Effector memory CD8-positive, alpha-beta T cell (primary cell): ENCODE data around the gene LENG1.
A peak's percentile ranks its signal among the peaks of the same experiment; 100 is the strongest.

Experiments used
- ATAC-seq: fragments of 150-1000 bp; cut with Tn5 transposase; replicated peaks from 2 replicates; pipeline ENCODE4 v1.10.0; 2021; ENCODE audit warnings: mild to moderate bottlenecking, moderate library complexity
- DNase-seq, 3 experiments: peaks; one replicate each; pipeline ENCODE4 v3.0.0; 2021
- H3K27ac Mint-ChIP-seq, 2 donors: one replicate each; pipeline ENCODE4 v1.8.0; 2022; ENCODE audit warnings: mild to moderate bottlenecking in 2 of 2, mixed read lengths in 2 of 2, moderate library complexity in 2 of 2
- H3K27me3 Mint-ChIP-seq, 2 donors: one replicate each; pipeline ENCODE4 v1.8.0; 2022; ENCODE audit warnings: mixed read lengths in 2 of 2
- H3K36me3 Mint-ChIP-seq: one replicate; pipeline ENCODE4 v1.8.0; 2022; ENCODE audit warnings: mild to moderate bottlenecking, moderate library complexity, mixed read lengths; ENCODE audit not compliant: insufficient read depth
- H3K4me1 Mint-ChIP-seq, 2 donors: one replicate each; pipeline ENCODE4 v1.8.0; 2022; ENCODE audit warnings: low read depth in 2 of 2, mixed read lengths in 2 of 2
- H3K4me3 Mint-ChIP-seq, 2 donors: one replicate each; pipeline ENCODE4 v1.8.0; 2022; ENCODE audit warnings: mild to moderate bottlenecking in 2 of 2, mixed read lengths in 2 of 2, moderate library complexity in 2 of 2
- H3K9me3 Mint-ChIP-seq, 2 donors: one replicate each; pipeline ENCODE4 v1.8.0; 2022; ENCODE audit warnings: mixed read lengths in 2 of 2

Gene LENG1

GRCh38 chr19:54153731-54154326 lies 5.7 kb downstream of the LENG1 start:
- Mint-ChIP-seq H3K27ac (peak overlapping the region in 1 of 2 donors; percentile 41), H3K4me3 (no peak overlapping the region), H3K27me3 (no peaks in the 10 kb centered on the region), H3K4me1 (peaks cover 29 to 32% of the 10 kb centered on the region in 2 donors), H3K9me3 (no peaks in the 10 kb centered on the region), H3K36me3 (peaks cover 69% of the 10 kb centered on the region)
- no peak for ATAC-seq
- no peak for DNase-seq

- no peak overlapping the region for H3K4me3 Mint-ChIP-seq
- peaks cover 21 to 24% of the 10 kb centered on the region in 2 donors for H3K4me1 Mint-ChIP-seq
- no peaks in the 10 kb centered on the region for H3K27me3 Mint-ChIP-seq
- DNase-seq (no peak), ATAC-seq (no peak)
- H3K27ac Mint-ChIP-seq = peak overlapping the region in 1 of 2 donors; percentile 41
- peaks cover 65% of the 10 kb centered on the region for H3K36me3 Mint-ChIP-seq
- no peaks in the 10 kb centered on the region for H3K9me3 Mint-ChIP-seq
These were observed 6.5 kb downstream of the LENG1 start for GRCh38 chr19:54152878-54153524.

DNA sequence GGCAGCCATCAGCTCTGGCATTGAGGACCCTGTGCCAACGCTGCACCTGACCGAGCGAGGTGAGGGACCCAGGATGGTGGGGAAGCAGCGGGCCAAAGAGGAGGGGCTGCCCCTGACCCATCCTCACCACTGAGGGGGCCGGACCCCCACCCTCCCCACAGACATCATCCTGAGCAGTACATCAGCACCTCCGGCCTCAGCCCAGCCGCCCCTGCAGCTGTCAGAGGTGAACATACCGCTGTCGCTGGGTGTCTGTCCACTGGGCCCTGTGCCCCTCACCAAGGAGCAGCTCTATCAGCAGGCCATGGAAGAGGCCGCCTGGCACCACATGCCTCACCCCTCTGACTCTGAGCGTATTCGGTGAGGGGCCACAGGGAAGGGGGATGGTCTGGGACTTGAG lies 7.3 kb downstream of the LENG1 start:
- no peaks in the 10 kb centered on the region for H3K9me3 Mint-ChIP-seq
- peaks cover 21 to 23% of the 10 kb centered on the region in 2 donors for H3K4me1 Mint-ChIP-seq
- DNase-seq (no peak), ATAC-seq (no peak)
- peaks cover 63% of the 10 kb centered on the region for H3K36me3 Mint-ChIP-seq
- no peaks in the 10 kb centered on the region for H3K27me3 Mint-ChIP-seq
- H3K4me3 Mint-ChIP-seq = no peak overlapping the region
- H3K27ac Mint-ChIP-seq = peak overlapping the region in 1 of 2 donors; percentile 41

DNA sequence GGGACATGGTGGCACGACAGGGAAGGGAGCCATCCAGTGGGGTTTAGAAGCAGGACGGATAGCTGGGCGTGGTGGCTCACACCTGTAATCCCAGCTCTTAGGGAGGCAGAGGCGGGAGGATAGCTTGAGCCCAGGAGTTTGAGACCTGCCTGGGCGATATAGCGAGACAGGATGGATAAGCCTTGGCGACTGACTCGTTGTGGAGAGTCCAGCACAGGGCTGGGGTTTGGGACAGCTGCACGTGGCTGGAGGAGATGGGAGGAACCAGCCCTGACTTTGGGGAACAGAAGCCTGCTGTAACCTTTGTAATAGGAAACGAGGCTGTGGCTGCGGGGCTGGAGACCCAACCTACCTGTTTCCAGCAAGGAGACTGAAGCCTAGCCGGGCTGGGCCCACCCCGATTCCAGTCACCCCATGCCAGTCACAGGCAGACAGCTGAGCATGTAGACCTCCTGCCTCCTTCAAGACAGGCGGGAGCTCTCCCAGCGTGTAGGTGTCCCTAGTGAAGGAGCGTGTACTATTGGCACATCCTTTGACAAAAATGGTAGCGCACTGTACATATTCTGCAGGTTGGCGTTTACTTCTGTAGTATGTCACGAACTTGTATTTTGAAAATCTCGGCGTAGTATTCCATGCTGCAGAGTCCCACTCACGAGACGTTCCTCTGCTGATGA lies 8.0 kb downstream of the LENG1 start:
- no peak overlapping the region for H3K4me3 Mint-ChIP-seq
- H3K9me3 Mint-ChIP-seq = no peaks in the 10 kb centered on the region
- H3K27me3 Mint-ChIP-seq = no peaks in the 10 kb centered on the region
- peaks cover 60% of the 10 kb centered on the region for H3K36me3 Mint-ChIP-seq
- H3K4me1 Mint-ChIP-seq = peaks cover 16 to 18% of the 10 kb centered on the region in 2 donors
- ATAC-seq = no peak
- DNase-seq = no peak
- peak overlapping the region in 1 of 2 donors; percentile 84 for H3K27ac Mint-ChIP-seq

GRCh38 chr19:54149021-54149812 lies 10.3 kb downstream of the LENG1 start:
- no peaks in the 10 kb centered on the region for H3K27me3 Mint-ChIP-seq
- H3K9me3 Mint-ChIP-seq = no peaks in the 10 kb centered on the region
- peaks cover 54% of the 10 kb centered on the region for H3K36me3 Mint-ChIP-seq
- ATAC-seq (no peak), DNase-seq (no peak)
- peaks cover 7 to 12% of the 10 kb centered on the region in 2 donors for H3K4me1 Mint-ChIP-seq
- no peak overlapping the region for H3K4me3 Mint-ChIP-seq
- H3K27ac Mint-ChIP-seq = peak overlapping the region; percentile 33 to 78

DNA sequence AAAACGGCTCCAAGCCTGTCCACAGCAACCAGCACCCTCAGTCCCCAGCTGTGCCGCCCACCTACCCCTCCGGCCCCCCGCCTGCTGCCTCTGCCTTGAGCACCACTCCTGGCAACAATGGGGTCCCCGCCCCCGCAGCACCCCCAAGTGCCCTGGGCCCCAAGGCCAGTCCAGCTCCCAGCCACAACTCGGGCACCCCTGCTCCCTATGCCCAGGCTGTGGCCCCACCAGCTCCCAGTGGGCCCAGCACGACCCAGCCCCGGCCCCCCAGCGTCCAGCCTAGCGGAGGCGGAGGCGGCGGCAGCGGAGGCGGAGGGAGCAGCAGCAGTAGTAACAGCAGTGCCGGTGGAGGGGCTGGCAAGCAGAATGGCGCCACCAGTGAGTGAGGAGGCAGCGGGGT lies 11.4 kb downstream of the LENG1 start:
- ATAC-seq = no peak
- DNase-seq = no peak
- Mint-ChIP-seq H3K4me1 (peaks cover 7 to 8% of the 10 kb centered on the region in 2 donors), H3K27ac (peak overlapping the region; percentile 35 to 78), H3K9me3 (no peaks in the 10 kb centered on the region), H3K27me3 (no peaks in the 10 kb centered on the region), H3K36me3 (peaks cover 54% of the 10 kb centered on the region), H3K4me3 (no peak overlapping the region)

GRCh38 chr19:54147676-54148075 lies 11.8 kb downstream of the LENG1 start:
- Mint-ChIP-seq H3K27me3 (no peaks in the 10 kb centered on the region), H3K27ac (peak overlapping the region in 1 of 2 donors; percentile 35), H3K36me3 (peaks cover 57% of the 10 kb centered on the region), H3K9me3 (no peaks in the 10 kb centered on the region), H3K4me3 (no peak overlapping the region), H3K4me1 (peaks cover 7% of the 10 kb centered on the region in 2 donors)
- DNase-seq (no peak), ATAC-seq (no peak)

DNA sequence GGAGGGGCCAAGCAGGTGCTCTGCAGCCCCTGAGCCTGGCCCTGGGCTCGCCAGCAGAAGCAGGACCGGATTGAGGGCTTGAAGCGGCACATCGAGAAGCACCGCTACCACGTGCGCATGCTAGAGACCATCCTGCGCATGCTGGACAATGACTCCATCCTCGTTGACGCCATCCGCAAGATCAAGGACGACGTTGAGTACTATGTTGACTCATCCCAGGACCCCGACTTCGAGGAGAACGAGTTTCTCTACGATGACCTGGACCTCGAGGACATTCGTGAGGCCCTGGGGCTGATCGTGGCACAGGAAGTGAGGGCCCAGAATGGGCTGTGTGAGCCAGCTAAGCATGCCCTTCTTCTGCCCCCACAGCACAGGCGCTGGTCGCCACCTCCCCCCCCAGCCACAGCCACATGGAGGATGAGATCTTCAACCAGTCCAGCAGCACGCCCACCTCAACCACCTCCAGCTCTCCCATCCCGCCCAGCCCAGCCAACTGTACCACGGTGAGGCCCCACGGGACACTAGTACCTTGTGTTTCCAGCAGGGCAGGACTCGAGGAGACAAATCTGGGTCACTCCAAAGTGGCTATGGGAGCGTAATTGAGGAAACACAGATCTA lies 13.9 kb downstream of the LENG1 start:
- no peak overlapping the region for H3K27ac Mint-ChIP-seq
- no peak for ATAC-seq
- no peaks in the 10 kb centered on the region for H3K27me3 Mint-ChIP-seq
- peaks cover 58% of the 10 kb centered on the region for H3K36me3 Mint-ChIP-seq
- peaks cover 15 to 18% of the 10 kb centered on the region in 2 donors for H3K4me1 Mint-ChIP-seq
- H3K4me3 Mint-ChIP-seq = no peak overlapping the region
- DNase-seq = no peak
- H3K9me3 Mint-ChIP-seq = no peaks in the 10 kb centered on the region

- Mint-ChIP-seq H3K27ac (peak overlapping the region in 1 of 2 donors; percentile 79), H3K36me3 (peaks cover 60% of the 10 kb centered on the region), H3K4me1 (peaks cover 32 to 38% of the 10 kb centered on the region in 2 donors), H3K27me3 (no peaks in the 10 kb centered on the region), H3K4me3 (no peak overlapping the region), H3K9me3 (no peaks in the 10 kb centered on the region)
- DNase-seq = no peak
- no peak for ATAC-seq
These were observed 17.2 kb downstream of the LENG1 start for GRCh38 chr19:54142166-54142780.

DNA sequence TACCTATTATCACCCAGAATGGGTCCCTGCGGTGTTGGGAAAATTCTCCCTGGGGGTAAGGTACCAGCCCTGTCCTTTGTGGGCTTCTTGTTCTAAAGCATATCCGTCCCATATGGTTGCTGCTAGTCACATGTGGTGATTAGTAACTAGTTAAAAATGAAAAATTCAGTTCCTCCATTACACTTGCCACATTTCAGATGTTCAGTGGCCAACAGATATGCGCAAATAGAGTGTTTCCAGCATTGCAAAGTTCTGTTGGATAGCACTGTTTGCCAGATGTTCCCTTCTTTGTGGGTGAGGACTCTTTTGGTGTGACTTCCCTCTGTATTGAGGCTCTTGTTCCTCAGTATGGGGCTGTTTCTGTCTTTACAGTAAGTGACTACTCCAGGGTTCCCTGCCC lies 18.2 kb downstream of the LENG1 start:
- H3K36me3 Mint-ChIP-seq = peaks cover 58% of the 10 kb centered on the region
- peak overlapping the region; percentile 79 to 89 for H3K27ac Mint-ChIP-seq
- H3K4me3 Mint-ChIP-seq = no peak overlapping the region
- H3K27me3 Mint-ChIP-seq = no peaks in the 10 kb centered on the region
- no peaks in the 10 kb centered on the region for H3K9me3 Mint-ChIP-seq
- DNase-seq (no peak), ATAC-seq (no peak)
- H3K4me1 Mint-ChIP-seq = peaks cover 37 to 44% of the 10 kb centered on the region in 2 donors

DNA sequence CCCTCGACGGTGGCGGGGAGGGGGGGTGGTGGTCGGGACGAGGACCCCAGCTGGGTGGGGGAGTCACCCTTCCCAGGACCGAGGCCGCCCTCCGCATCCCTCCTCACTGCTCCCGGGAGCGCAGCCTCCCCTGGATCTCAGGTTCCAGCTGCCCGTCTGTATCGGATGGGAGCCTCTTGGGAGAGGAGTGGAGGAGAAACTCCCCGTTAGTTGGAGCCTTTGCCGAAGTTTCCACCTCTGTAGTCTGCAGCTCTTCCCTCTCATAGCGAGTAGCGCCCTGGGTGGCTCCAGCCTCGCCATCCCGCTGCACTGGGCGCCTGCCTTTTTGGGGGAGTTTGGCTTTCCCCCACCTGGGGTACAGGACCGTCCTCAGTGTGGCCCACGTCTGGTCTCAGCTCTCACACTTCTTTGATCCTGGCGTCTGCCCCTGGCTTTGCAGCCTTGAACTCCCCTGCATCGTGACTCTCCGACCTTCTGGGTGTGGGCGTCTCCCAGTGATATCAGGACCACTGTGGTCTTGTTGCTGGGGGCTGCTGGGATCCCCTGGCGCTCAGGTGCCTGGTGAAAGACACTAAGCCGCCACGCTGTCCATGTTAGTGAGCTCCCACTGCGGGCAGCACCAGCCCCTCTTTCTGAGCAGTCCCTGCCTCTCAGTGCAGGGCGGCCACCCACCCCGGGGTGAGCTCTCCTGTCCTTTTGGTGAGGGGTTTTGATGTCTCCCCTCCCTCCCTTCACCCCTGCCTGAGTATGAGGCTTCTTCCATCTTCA lies 20.8 kb downstream of the LENG1 start:
- DNase-seq (no peak), ATAC-seq (no peak)
- Mint-ChIP-seq H3K9me3 (no peaks in the 10 kb centered on the region), H3K4me1 (peaks cover 45 to 47% of the 10 kb centered on the region in 2 donors), H3K27ac (peak overlapping the region; percentile 89 to 98), H3K27me3 (no peaks in the 10 kb centered on the region), H3K4me3 (peak overlapping the region; percentile 86 to 95), H3K36me3 (peaks cover 41% of the 10 kb centered on the region)
